HS-27A (cell line): Measurements from ENCODE around the gene AKR1B1.

ENCODE experiments used
- DNase-seq: peaks from one replicate; pipeline ENCODE4 v3.0.0-alpha.2; 2012; ENCODE audit warnings: low read depth, missing footprints

The AKR1B1 gene

GRCh38 chr7:134419085-134419484 lies 39.8 kb downstream of the AKR1B1 start:
- DNase-seq, result no peak

- no peak for DNase-seq
These were observed 43.2 kb downstream of the AKR1B1 start for GRCh38 chr7:134415700-134416099.

- no peak for DNase-seq
These were observed 44.8 kb downstream of the AKR1B1 start for GRCh38 chr7:134414109-134414508.

GRCh38 chr7:134407311-134407710 lies 51.6 kb downstream of the AKR1B1 start:
- DNase-seq, result no peak

- no peak for DNase-seq
These were observed 52.5 kb downstream of the AKR1B1 start for GRCh38 chr7:134406431-134406830.

- DNase-seq, result no peak
These were observed 53.6 kb downstream of the AKR1B1 start for GRCh38 chr7:134405299-134405698.

- DNase-seq, result no peak
These were observed 55.8 kb downstream of the AKR1B1 start for GRCh38 chr7:134403062-134403461.

GRCh38 chr7:134400859-134401258 lies 58.0 kb downstream of the AKR1B1 start:
- no peak for DNase-seq

GRCh38 chr7:134396031-134396430 lies 62.9 kb downstream of the AKR1B1 start:
- DNase-seq, result no peak

- no peak for DNase-seq
These were observed 63.3 kb downstream of the AKR1B1 start for GRCh38 chr7:134395604-134396003.

- DNase-seq, result peak; percentile 49
These were observed 64.8 kb downstream of the AKR1B1 start for GRCh38 chr7:134394056-134394455.
